Spinal cord (tissue), 10 donors: ENCODE measurements around the gene ANKRD33. TPM values are rescaled to one million over a fixed set of nuclear protein-coding genes. Genes with fewer than 3 reads are reported as not detected.

ENCODE experiments used
- DNase-seq, 6 donors: peaks; one replicate each; pipeline versions ENCODE4 v3.0.0 to v3.0.0-alpha.2; 2013 to 2015; ENCODE audit warnings: low spot score in 6 of 6, low read depth in 4 of 6
- H3K27ac ChIP-seq: one replicate; pipeline ENCODE4 v1.5.1; 2013; ENCODE audit warnings: low read depth, low read length, control low read depth
- H3K27me3 ChIP-seq: one replicate; pipeline ENCODE4 v1.6.1; 2013; ENCODE audit warnings: low read length; ENCODE audit not compliant: control insufficient read depth, insufficient read depth
- H3K36me3 ChIP-seq: one replicate; pipeline ENCODE4 v1.6.1; 2013; ENCODE audit warnings: low read length; ENCODE audit not compliant: control insufficient read depth, insufficient read depth
- H3K4me1 ChIP-seq: one replicate; pipeline ENCODE4 v1.6.1; 2013; ENCODE audit warnings: low read length; ENCODE audit not compliant: control insufficient read depth, insufficient read depth
- H3K4me3 ChIP-seq: one replicate; pipeline ENCODE4 v1.5.1; 2013; ENCODE audit warnings: low read depth, low read length, control low read depth
- H3K9me3 ChIP-seq: one replicate; pipeline ENCODE4 v1.6.1; 2013; ENCODE audit warnings: low read length; ENCODE audit not compliant: control insufficient read depth, insufficient read depth
- WGBS: methylation state at CpG from one replicate; pipeline ENCODE4 v1.1.5; 2013; ENCODE audit warnings: missing lambda C conversion rate; ENCODE audit not compliant: insufficient coverage; 5-methylcytosine and 5-hydroxymethylcytosine counted together
- long read RNA-seq, 4 donors: transcript quantifications; one replicate each; lab custom pipeline, GENCODE V29; 2026
- polyA plus RNA-seq, 2 donors: library from polyadenylated mRNA; unstranded; fragments of 120-200 nt; gene quantifications; one replicate each; pipeline ENCODE4 v1.2.1, GENCODE V29; 2013; ENCODE audit not compliant: insufficient read length in 2 of 2
- total RNA-seq, 2 donors: library from RNA; depleted of rRNA in 1 of 2; stranded (reverse); fragments of 120-200 nt in 1 of 2; fragments of >200 nt in 1 of 2; gene quantifications; one replicate each; pipeline versions ENCODE4 v1.2.3 to v1.2.4, GENCODE V29; 2013 to 2014
- donor health status: healthy.

Gene ANKRD33
- total RNA-seq (under 1 TPM in 1 of 2 donors, not detected in 1; 0.17 TPM), polyA plus RNA-seq (under 1 TPM; 0.14 to 0.21 TPM)
- long read RNA-seq, donor 1 = 0 reads
- long read RNA-seq, donor 2 = 0 reads
- long read RNA-seq, donor 3 = 0 reads
- long read RNA-seq, donor 4 = 0 reads

- no peak within 1 kb of the TSS for H3K27ac ChIP-seq
- 44% methylated on average over 38 of the region's 41 CpGs for WGBS
- no peak for DNase-seq
Measured at GRCh38 chr12:51887476-51888315, at the start of gene ANKRD33. Gene ANKRD33 (plus strand): TSS chr12:51888103. CDS start chr12:51888187, 84 bp downstream.

GRCh38 chr12:51838762-51839161, 49.1 kb upstream of the ANKRD33 start:
- 61% methylated on average over 3 of the region's 4 CpGs for WGBS
- peaks cover 9% of the 10 kb centered on the region for H3K36me3 ChIP-seq
- H3K9me3 ChIP-seq = no peaks in the 10 kb centered on the region
- H3K27ac ChIP-seq = no peak overlapping the region
- H3K4me3 ChIP-seq = no peak overlapping the region
- peaks cover 57% of the 10 kb centered on the region for H3K4me1 ChIP-seq
- no peak for DNase-seq
- H3K27me3 ChIP-seq = no peaks in the 10 kb centered on the region

More at GRCh38 chr12:51887476-51888315, at the start of gene ANKRD33:
- Histone ChIP-seq H3K4me1 (peaks cover 9% of the 10 kb centered on the region), H3K27me3 (no peaks in the 10 kb centered on the region), H3K4me3 (no peak within 1 kb of the TSS), H3K9me3 (no peaks in the 10 kb centered on the region), H3K36me3 (no peaks in the 10 kb centered on the region)

GRCh38 chr12:51839310-51839947, 48.5 kb upstream of the ANKRD33 start:
- DNase-seq = peak in 1 of 6 donors; percentile 37
- Histone ChIP-seq H3K4me1 (peaks cover 54% of the 10 kb centered on the region), H3K27ac (no peak overlapping the region), H3K4me3 (no peak overlapping the region), H3K9me3 (no peaks in the 10 kb centered on the region), H3K36me3 (peaks cover 8% of the 10 kb centered on the region), H3K27me3 (no peaks in the 10 kb centered on the region)
- WGBS = 66% methylated on average over 4 of the region's 5 CpGs

GRCh38 chr12:51840966-51841365, 46.9 kb upstream of the ANKRD33 start:
- 68% methylated on average over 5 of the region's 6 CpGs for WGBS
- Histone ChIP-seq H3K27ac (no peak overlapping the region), H3K4me1 (peaks cover 63% of the 10 kb centered on the region), H3K9me3 (no peaks in the 10 kb centered on the region), H3K27me3 (no peaks in the 10 kb centered on the region), H3K36me3 (peaks cover 6% of the 10 kb centered on the region), H3K4me3 (no peak overlapping the region)
- no peak for DNase-seq

- H3K4me3 ChIP-seq = no peak overlapping the region
- H3K36me3 ChIP-seq = peaks cover 6% of the 10 kb centered on the region
- peaks cover 68% of the 10 kb centered on the region for H3K4me1 ChIP-seq
- no peak overlapping the region for H3K27ac ChIP-seq
- H3K9me3 ChIP-seq = no peaks in the 10 kb centered on the region
- DNase-seq = peak in 1 of 6 donors; percentile 75
- 29% methylated on average over 3 of the region's 6 CpGs for WGBS
- H3K27me3 ChIP-seq = no peaks in the 10 kb centered on the region
Measured at GRCh38 chr12:51841727-51842126, 46.2 kb upstream of the ANKRD33 start.

- Histone ChIP-seq H3K4me3 (no peak overlapping the region), H3K4me1 (peaks cover 53% of the 10 kb centered on the region)
- 100% methylated on average over 2 of the region's 4 CpGs for WGBS
Measured at GRCh38 chr12:51844854-51845253, 43.0 kb upstream of the ANKRD33 start.

GRCh38 chr12:51845482-51845881, 42.4 kb upstream of the ANKRD33 start:
- H3K9me3 ChIP-seq = no peaks in the 10 kb centered on the region
- DNase-seq = no peak
- no peak overlapping the region for H3K27ac ChIP-seq
- 47% methylated on average over 6 of the region's 7 CpGs for WGBS
- peaks cover 54% of the 10 kb centered on the region for H3K4me1 ChIP-seq
- peaks cover 3% of the 10 kb centered on the region for H3K27me3 ChIP-seq
- H3K4me3 ChIP-seq = no peak overlapping the region
- H3K36me3 ChIP-seq = peaks cover 4% of the 10 kb centered on the region

More at GRCh38 chr12:51844854-51845253, 43.0 kb upstream of the ANKRD33 start:
- Histone ChIP-seq H3K27me3 (peaks cover 3% of the 10 kb centered on the region), H3K36me3 (peaks cover 6% of the 10 kb centered on the region), H3K9me3 (no peaks in the 10 kb centered on the region), H3K27ac (no peak overlapping the region)
- DNase-seq = no peak

GRCh38 chr12:51846271-51846691, 41.6 kb upstream of the ANKRD33 start:
- peak in 1 of 6 donors; percentile 52 for DNase-seq
- 45% methylated on average over 15 of the region's 15 CpGs for WGBS
- Histone ChIP-seq H3K4me3 (peak overlapping the region; percentile 72), H3K36me3 (no peaks in the 10 kb centered on the region), H3K4me1 (peaks cover 54% of the 10 kb centered on the region), H3K27me3 (peaks cover 3% of the 10 kb centered on the region), H3K27ac (peak overlapping the region; percentile 85), H3K9me3 (no peaks in the 10 kb centered on the region)

GRCh38 chr12:51846911-51847642, 40.8 kb upstream of the ANKRD33 start:
- Histone ChIP-seq H3K9me3 (no peaks in the 10 kb centered on the region), H3K36me3 (no peaks in the 10 kb centered on the region), H3K4me1 (peaks cover 48% of the 10 kb centered on the region), H3K27me3 (peaks cover 3% of the 10 kb centered on the region), H3K27ac (peak overlapping the region; percentile 85), H3K4me3 (peak overlapping the region; percentile 72)
- peak in 3 of 6 donors; percentile 45 to 90 (median 79) for DNase-seq
- WGBS = under 1% methylated on average over 43 of the region's 59 CpGs
